ENCODE results near the gene REST.

DNA sequence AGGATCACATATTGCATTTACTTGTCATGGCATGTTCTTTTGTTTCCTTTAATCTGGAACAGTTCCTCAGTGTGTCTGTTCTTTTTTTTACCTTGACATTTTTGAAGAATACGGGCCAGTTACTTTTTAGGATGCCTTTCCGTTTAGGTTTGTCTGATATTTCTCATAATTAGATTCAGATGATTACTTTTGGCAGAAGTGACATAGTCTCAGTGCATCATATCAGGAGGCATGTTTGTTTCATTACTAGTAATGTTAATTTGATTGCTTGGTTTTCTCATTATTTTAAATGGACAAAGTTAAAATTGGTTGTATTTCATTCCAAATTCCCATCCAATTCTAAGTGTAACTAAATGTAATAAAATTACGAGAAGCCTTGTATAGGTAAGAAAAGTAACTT lies 79.3 kb downstream of the REST start:
- TF ChIP-seq TAF1 (IDR thresholded peaks at IDR 0.05; ENCODE audit: borderline replicate concordance, insufficient read depth, low read length) (no peak), POLR2AphosphoS5 (IDR thresholded peaks at IDR 0.05; ENCODE audit: low read depth, low read length) (no peak), REST (IDR thresholded peaks at IDR 0.05; ENCODE audit: insufficient read depth in 1 of 2, low read depth in 2 of 2, low read length in 2 of 2) (no peak), SIN3A (IDR thresholded peaks at IDR 0.05; ENCODE audit: borderline replicate concordance, insufficient read depth, low read length) (no peak)
